Calu3 (cell line): ENCODE data around the gene UCK2. TPM values are rescaled to one million over a fixed set of nuclear protein-coding genes. Genes with fewer than 3 reads are reported as not detected.

Experiments used
- BruUV-seq: library from RNA; stranded (reverse); fragments of 400-500 nt; replicated peaks from 2 replicates; lab custom pipeline; 2021; lab: Mats Ljungman, UMichigan
- CTCF ChIA-PET: fragments of 300-600 bp; sonication (Branson Sonifier 250); formaldehyde crosslinking; loops from one replicate; lab custom pipeline; 2022; ENCODE audit warnings: antibody characterized with exemption; lab: Charles Lee
- DNase-seq: peaks from one replicate; pipeline ENCODE4 v3.0.0; 2022
- H3K27ac Mint-ChIP-seq: one replicate; pipeline ENCODE4 v1.8.0; 2022; ENCODE audit warnings: mixed read lengths; ENCODE audit not compliant: unreplicated experiment
- H3K27me3 Mint-ChIP-seq: one replicate; pipeline ENCODE4 v1.8.0; 2022; ENCODE audit warnings: mixed read lengths; ENCODE audit not compliant: unreplicated experiment
- H3K36me3 Mint-ChIP-seq: one replicate; pipeline ENCODE4 v1.8.0; 2022; ENCODE audit warnings: mild to moderate bottlenecking, moderate library complexity, mixed read lengths; ENCODE audit not compliant: insufficient read depth, unreplicated experiment
- H3K4me1 Mint-ChIP-seq: one replicate; pipeline ENCODE4 v1.8.0; 2022; ENCODE audit warnings: mild to moderate bottlenecking, low read depth, mixed read lengths; ENCODE audit not compliant: unreplicated experiment
- H3K4me3 Mint-ChIP-seq: one replicate; pipeline ENCODE4 v1.8.0; 2022; ENCODE audit warnings: mild to moderate bottlenecking, low read depth, moderate library complexity, mixed read lengths; ENCODE audit not compliant: unreplicated experiment
- H3K9me3 Mint-ChIP-seq: one replicate; pipeline ENCODE4 v1.8.0; 2022; ENCODE audit warnings: low read depth, mixed read lengths; ENCODE audit not compliant: unreplicated experiment
- CTCF ChIP-seq: fragments of 200-600 bp; IDR thresholded peaks from one replicate; pipeline ENCODE4 v1.8.0; 2022; ENCODE audit warnings: antibody characterized with exemption; ENCODE audit not compliant: unreplicated experiment
- intact Hi-C: fragments of 100-400 bp; cut with micrococcal nuclease; formaldehyde crosslinking; loops from one replicate; pipeline ENCODE4 v1.10.0; 2022; ENCODE audit not compliant: unreplicated experiment
- total RNA-seq: library from RNA; stranded (reverse); gene quantifications from 2 replicates; pipeline ENCODE4 v1.2.3, GENCODE V29; 2022

UCK2 gene
- total RNA-seq, 1 experiment from 2014 or later, result 109 TPM

- CTCF ChIA-PET, result interaction anchor here (0.5 to 1.2 kb wide), 4 partner anchors 12 to 88 kb away, joined by 3 to 7 read pairs (median 5); partner anchors contain the start of gene TMCO1
- intact Hi-C loops, result loop anchor here (2.0 kb wide), 1 partner anchor 14 kb away; no protein-coding TSS in a partner anchor
- DNase-seq, result no peak
- TF ChIP-seq CTCF, result no peak
- Mint-ChIP-seq H3K4me3 (peak overlapping the region; percentile 21), H3K9me3 (no peaks in the 10 kb centered on the region), H3K36me3 (peaks cover 4% of the 10 kb centered on the region), H3K27me3 (no peaks in the 10 kb centered on the region), H3K4me1 (peaks cover 86% of the 10 kb centered on the region), H3K27ac (peak overlapping the region; percentile 62)
- BruUV-seq, result no TSS peak
These were observed 29.2 kb downstream of the UCK2 start for GRCh38 chr1:165856606-165857005.

GRCh38 chr1:165857046-165857801 lies 29.8 kb downstream of the UCK2 start:
- intact Hi-C loops, result loop anchor here (2.0 kb wide), 1 partner anchor 14 kb away; no protein-coding TSS in a partner anchor
- peaks cover 4% of the 10 kb centered on the region for H3K36me3 Mint-ChIP-seq
- peaks cover 80% of the 10 kb centered on the region for H3K4me1 Mint-ChIP-seq
- no TSS peak for BruUV-seq
- CTCF ChIA-PET, result interaction anchor here (0.7 to 1.2 kb wide), 2 partner anchors 18 to 88 kb away, joined by 3 to 4 read pairs; partner anchors contain the start of gene TMCO1
- peak overlapping the region; percentile 21 for H3K4me3 Mint-ChIP-seq
- no peak for DNase-seq
- H3K9me3 Mint-ChIP-seq, result no peaks in the 10 kb centered on the region
- no peaks in the 10 kb centered on the region for H3K27me3 Mint-ChIP-seq
- peak overlapping the region; percentile 62 for H3K27ac Mint-ChIP-seq
- no peak for TF ChIP-seq CTCF

- no peak for TF ChIP-seq CTCF
- H3K36me3 Mint-ChIP-seq, result peaks cover 4% of the 10 kb centered on the region
- intact Hi-C loops, result no loop called here
- DNase-seq, result no peak
- CTCF ChIA-PET, result no interaction called here
- H3K9me3 Mint-ChIP-seq, result no peaks in the 10 kb centered on the region
- peaks cover 76% of the 10 kb centered on the region for H3K4me1 Mint-ChIP-seq
- H3K4me3 Mint-ChIP-seq, result no peak overlapping the region
- no TSS peak for BruUV-seq
- H3K27ac Mint-ChIP-seq, result no peak overlapping the region
- H3K27me3 Mint-ChIP-seq, result no peaks in the 10 kb centered on the region
These were observed 31.0 kb downstream of the UCK2 start for GRCh38 chr1:165858364-165858823.

- H3K27me3 Mint-ChIP-seq, result no peaks in the 10 kb centered on the region
- no TSS peak for BruUV-seq
- intact Hi-C loops, result no loop called here
- no peak overlapping the region for H3K27ac Mint-ChIP-seq
- TF ChIP-seq CTCF, result no peak
- H3K9me3 Mint-ChIP-seq, result no peaks in the 10 kb centered on the region
- H3K4me1 Mint-ChIP-seq, result peaks cover 71% of the 10 kb centered on the region
- H3K4me3 Mint-ChIP-seq, result no peak overlapping the region
- DNase-seq, result no peak
- CTCF ChIA-PET, result interaction anchor here (1.0 kb wide), 1 partner anchor 25 kb away, joined by 3 read pairs; no protein-coding TSS in a partner anchor
- H3K36me3 Mint-ChIP-seq, result peaks cover 4% of the 10 kb centered on the region
These were observed 31.8 kb downstream of the UCK2 start for GRCh38 chr1:165858967-165859845.
